K562 (cell line): ENCODE results near the gene ZPLD1. TPM values are rescaled to one million over a fixed set of nuclear protein-coding genes. Genes with fewer than 3 reads are reported as not detected.

Source experiments
- ATAC-seq: fragments of 200-7000 bp; cut with Tn5 transposase; 3 replicates; pipeline ENCODE4 v1.9.1; 2020; ENCODE audit warnings: moderate library complexity
- BruUV-seq: library from RNA; stranded (reverse); fragments of 400-500 nt; replicated peaks from 2 replicates; lab custom pipeline; 2021; lab: Mats Ljungman, UMichigan
- CTCF ChIA-PET: fragments of 300-600 bp; formaldehyde crosslinking; extraction: SDS; loops from one replicate; lab custom pipeline; 2021; ENCODE audit warnings: low intra/inter-chr PET ratio; lab: Yijun Ruan, JAX
- POLR2A ChIA-PET: fragments of 300-600, 350-650 bp; sonication (Branson Sonifier 250); formaldehyde crosslinking; extraction: SDS; loops from one replicate; lab custom pipeline; 2021; ENCODE audit warnings: antibody characterized with exemption, inconsistent platforms; lab: Yijun Ruan, JAX
- DNase-seq, 4 experiments: peaks; one replicate each; pipeline versions ENCODE4 v3.0.0 to v3.0.0-alpha.2; 2011 to 2018; ENCODE audit warnings: low spot score in 3 of 4, mixed read lengths in 3 of 4; ENCODE audit errors: extremely low read depth in 1 of 4
- FAIRE-seq: peaks from 2 replicates; lab custom pipeline; 2011; peaks lifted over from hg19 to GRCh38; lab: Jason Lieb, UNC
- H2AFZ ChIP-seq: 2 replicates; pipeline ENCODE4 v1.6.0; 2011; ENCODE audit warnings: low read depth, low read length, control low read depth, inconsistent platforms
- H3K27ac ChIP-seq: fragments of 200-600 bp; 3 replicates; pipeline ENCODE4 v1.8.0; 2011; ENCODE audit warnings: low read depth, mild to moderate bottlenecking, control low read depth, inconsistent platforms, low read length, moderate library complexity, mixed read lengths; ENCODE audit errors: extremely low read depth
- H3K27me3 ChIP-seq, 2 experiments: fragments of 300-600 bp in 1 of 2; 2 replicates in 1 of 2; 3 replicates in 1 of 2; pipeline versions ENCODE4 v1.6.0 to v1.8.0; 2011; ENCODE audit warnings: inconsistent platforms in 2 of 2, low read length in 2 of 2, mild to moderate bottlenecking in 1 of 2, mixed read lengths in 1 of 2, moderate library complexity in 1 of 2; ENCODE audit not compliant: control insufficient read depth in 2 of 2, insufficient read depth in 2 of 2
- H3K36me3 ChIP-seq: fragments of 300-600 bp; 3 replicates; pipeline ENCODE4 v1.8.0; 2011; ENCODE audit warnings: mild to moderate bottlenecking, low read length, inconsistent platforms; ENCODE audit not compliant: control insufficient read depth, insufficient read depth
- H3K4me1 ChIP-seq, 2 experiments: fragments of 200-600 bp in 1 of 2; replicated peaks in 1 of 2; 2 replicates in 1 of 2; 3 replicates in 1 of 2; pipeline versions ENCODE4 v1.5.1 to v1.8.0; 2011; ENCODE audit warnings: inconsistent platforms in 2 of 2, low read length in 2 of 2, mild to moderate bottlenecking in 1 of 2, mixed read lengths in 1 of 2, moderate library complexity in 1 of 2; ENCODE audit not compliant: control insufficient read depth in 2 of 2, insufficient read depth in 2 of 2
- H3K4me2 ChIP-seq: 2 replicates; pipeline ENCODE4 v1.6.1; 2011; ENCODE audit warnings: low read length, control low read depth, inconsistent platforms, mixed read lengths; ENCODE audit not compliant: insufficient read depth
- H3K4me3 ChIP-seq: fragments of 200-600 bp; sonication (generic), shearing (Covaris generic); 2 replicates; pipeline ENCODE4 v1.5.1; 2016; ENCODE audit warnings: control low read depth, inconsistent platforms
- H3K79me2 ChIP-seq: fragments of 200-600 bp; 3 replicates; pipeline ENCODE4 v1.8.0; 2011; ENCODE audit warnings: low read length, inconsistent platforms; ENCODE audit not compliant: control insufficient read depth, insufficient read depth
- H3K9ac ChIP-seq, 2 experiments: 2 replicates each; pipeline versions ENCODE4 v1.6.0 to v1.6.1; 2011; ENCODE audit warnings: low read depth in 2 of 2, low read length in 2 of 2, control low read depth in 1 of 2, inconsistent platforms in 1 of 2, mild to moderate bottlenecking in 1 of 2, mixed read lengths in 1 of 2; ENCODE audit not compliant: insufficient read depth in 1 of 2
- H3K9me1 ChIP-seq: one replicate; pipeline ENCODE4 v1.6.0; 2011; ENCODE audit warnings: inconsistent platforms, mild to moderate bottlenecking, low read length, moderate library complexity; ENCODE audit not compliant: control insufficient read depth, insufficient read depth
- H3K9me3 ChIP-seq: replicated peaks from 2 replicates; pipeline ENCODE4 v1.5.1; 2011; ENCODE audit warnings: low read depth, low read length, inconsistent platforms; ENCODE audit not compliant: control insufficient read depth, insufficient read depth
- H4K20me1 ChIP-seq: replicated peaks from 2 replicates; pipeline ENCODE4 v1.6.1; 2011; ENCODE audit warnings: low read length, inconsistent platforms, mixed read lengths; ENCODE audit not compliant: control insufficient read depth, insufficient read depth
- ATF6 ChIP-seq: sonication (generic); formaldehyde crosslinking; IDR thresholded peaks from 2 replicates; pipeline ENCODE4 v1.4.0; 2020; ENCODE audit warnings: mild to moderate bottlenecking, missing genetic modification reagents
- BACH1 ChIP-seq: fragments of 200-800 bp; sonication (Bioruptor generic); IDR thresholded peaks from 2 replicates; pipeline ENCODE4 v1.6.1; 2016; ENCODE audit warnings: missing genetic modification characterization, missing compliant biosample characterization
- CSDE1 ChIP-seq, 2 experiments: fragments of 450-650 bp; IDR thresholded peaks; 2 replicates each; pipeline ENCODE4 v1.6.1; 2016; ENCODE audit warnings: mild to moderate bottlenecking in 1 of 2
- HNRNPUL1 ChIP-seq: fragments of 200-400 bp; formaldehyde crosslinking; IDR thresholded peaks from 2 replicates; pipeline ENCODE4 v1.6.1; 2017; ENCODE audit warnings: low read length
- KDM4B ChIP-seq, 2 experiments: fragments of 450-650 bp in 1 of 2; sonication (generic) in 1 of 2; IDR thresholded peaks; 2 replicates each; pipeline ENCODE4 v1.6.1; 2016 to 2017; ENCODE audit warnings: borderline replicate concordance in 2 of 2, antibody characterized with exemption in 1 of 2, low read depth in 1 of 2, mild to moderate bottlenecking in 1 of 2
- NRF1 ChIP-seq, 2 experiments: fragments of 450-650 bp; IDR thresholded peaks in 1 of 2; conservative IDR thresholded peaks in 1 of 2; 2 replicates each; pipeline ENCODE4 v1.6.1; 2014; ENCODE audit warnings: mild to moderate bottlenecking in 2 of 2
- PURB ChIP-seq: sonication (generic); formaldehyde crosslinking; IDR thresholded peaks from 2 replicates; pipeline ENCODE4 v1.9.0; 2021; ENCODE audit warnings: low read depth, mild to moderate bottlenecking, missing genetic modification reagents
- SMAD3 ChIP-seq: fragments of 450-650 bp; formaldehyde crosslinking; conservative IDR thresholded peaks from 2 replicates; pipeline ENCODE4 v1.4.0; 2020; ENCODE audit warnings: mild to moderate bottlenecking
- SOX6 ChIP-seq: fragments of 450-650 bp; IDR thresholded peaks from 2 replicates; pipeline ENCODE4 v1.6.1; 2014; ENCODE audit warnings: mild to moderate bottlenecking
- ZNF124 ChIP-seq: sonication (generic); formaldehyde crosslinking; IDR thresholded peaks from 2 replicates; pipeline ENCODE4 v1.8.1; 2022; ENCODE audit warnings: missing genetic modification reagents
- WGBS: fragments of 100-300 bp; shearing (Covaris generic); methylation state at CpG from one replicate; pipeline ENCODE4 v1.1.6; 2016; ENCODE audit warnings: low coverage, mixed read lengths; ENCODE audit not compliant: insufficient coverage; ENCODE audit errors: missing lambda C conversion rate; 5-methylcytosine and 5-hydroxymethylcytosine counted together
- in situ Hi-C: fragments of 300-500 bp; cut with MboI; formaldehyde crosslinking; loops from 4 replicates; pipeline ENCODE4 v1.15.0; 2018; ENCODE audit warnings: inconsistent platforms, mixed read lengths
- intact Hi-C: fragments of 100-400 bp; cut with micrococcal nuclease; formaldehyde crosslinking; loops from 2 replicates; pipeline ENCODE4 v1.14.2; 2022
- polyA plus RNA-seq, 8 experiments: library from polyadenylated mRNA; depleted of rRNA in 4 of 8; stranded (reverse) in 5 of 8; unstranded in 3 of 8; fragments of >200 nt; fragmentation: Nextera tagmentation in 2 of 8; fragmentation: Illumina TruSeq in 1 of 8; extraction: Ambion mirVana in 2 of 8; extraction: Trizol in 1 of 8; gene quantifications; 2 replicates each; pipeline versions ENCODE4 v1.2.1 to v1.2.3, GENCODE V29; 2011 to 2014; ENCODE audit warnings: inconsistent platforms in 1 of 8, missing spikeins in 1 of 8
- total RNA-seq, 7 experiments: library from RNA; depleted of rRNA in 6 of 7; stranded (reverse); fragments of >200 nt in 6 of 7; fragmentation: Illumina TruSeq in 2 of 7; extraction: Trizol in 2 of 7; gene quantifications; 2 replicates each; pipeline versions ENCODE4 v1.2.1 to v1.2.3, GENCODE V29; 2011 to 2021; ENCODE audit warnings: low replicate concordance in 1 of 7
- TF ChIP-seq, protein P1 (sequence below): fragments of 450-650 bp; IDR thresholded peaks from 2 replicates; pipeline ENCODE4 v1.6.1; 2016; ENCODE audit warnings: mild to moderate bottlenecking, moderate library complexity

The ZPLD1 gene
- total and polyA plus RNA-seq, 9 of the 15 experiments (the other 6 are each of a cell fraction or from before 2014, with no cell fraction given): 0.03 to 0.10 (median 0.04) TPM; not detected in 6

DNA sequence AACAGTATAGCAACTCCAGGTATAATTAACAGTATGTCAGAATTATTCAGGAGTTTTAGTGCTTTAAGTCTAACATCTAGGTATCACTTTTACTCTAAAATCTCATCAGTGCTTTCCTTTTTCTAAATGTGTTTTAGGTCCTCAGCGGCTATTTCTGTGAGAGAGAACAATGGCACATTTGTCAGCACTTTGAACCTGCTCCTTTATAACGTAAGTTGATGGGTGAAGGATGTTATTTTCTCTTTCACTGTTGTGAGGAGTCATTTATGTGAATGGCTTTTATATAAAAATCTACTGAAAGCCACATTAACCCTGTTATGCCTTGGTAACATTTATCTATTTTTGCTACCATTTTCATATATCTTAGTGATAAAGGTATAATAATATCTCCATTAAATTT, 22.8 kb downstream of the ZPLD1 start:
- no peak overlapping the region for H3K4me2 ChIP-seq
- H3K4me3 ChIP-seq: no peak overlapping the region
- H3K27ac ChIP-seq: no peak overlapping the region
- H3K36me3 ChIP-seq: no peaks in the 10 kb centered on the region
- no peaks in the 10 kb centered on the region for H3K4me1 ChIP-seq
- no peaks in the 10 kb centered on the region for H3K9me3 ChIP-seq
- H3K79me2 ChIP-seq: no peaks in the 10 kb centered on the region
- no peaks in the 10 kb centered on the region for H3K27me3 ChIP-seq
- H3K9ac ChIP-seq: no peak overlapping the region
- in situ Hi-C loops: no loop called here
- WGBS: 0% methylated on average over 2 of the region's 2 CpGs
- FAIRE-seq (no peak), ATAC-seq (no peak), DNase-seq (no peak)
- BruUV-seq: no TSS peak
- no peaks in the 10 kb centered on the region for H3K9me1 ChIP-seq
- no peaks in the 10 kb centered on the region for H4K20me1 ChIP-seq
- POLR2A ChIA-PET: no interaction called here
- intact Hi-C loops: no loop called here
- CTCF ChIA-PET: no interaction called here
- H2AFZ ChIP-seq: no peak overlapping the region
- TF ChIP-seq SMAD3 (CRISPR knock-in tag) (no peak), SOX6 (no peak), NRF1 (conservative IDR thresholded peaks at IDR 0.05 in 1 of 2, IDR thresholded peaks at IDR 0.05 in 1 of 2) (no peak), KDM4B (IDR thresholded peaks at IDR 0.05; ENCODE audit: borderline replicate concordance in 2 of 2, low read depth in 1 of 2) (no peak), PURB (CRISPR knock-in tag) (no peak), ATF6 (CRISPR knock-in tag) (no peak), CSDE1 (IDR thresholded peaks at IDR 0.05) (no peak), ZNF124 (CRISPR knock-in tag) (no peak), HNRNPUL1 (no peak), BACH1 (tag) (no peak)
- TF ChIP-seq, protein P1, sequence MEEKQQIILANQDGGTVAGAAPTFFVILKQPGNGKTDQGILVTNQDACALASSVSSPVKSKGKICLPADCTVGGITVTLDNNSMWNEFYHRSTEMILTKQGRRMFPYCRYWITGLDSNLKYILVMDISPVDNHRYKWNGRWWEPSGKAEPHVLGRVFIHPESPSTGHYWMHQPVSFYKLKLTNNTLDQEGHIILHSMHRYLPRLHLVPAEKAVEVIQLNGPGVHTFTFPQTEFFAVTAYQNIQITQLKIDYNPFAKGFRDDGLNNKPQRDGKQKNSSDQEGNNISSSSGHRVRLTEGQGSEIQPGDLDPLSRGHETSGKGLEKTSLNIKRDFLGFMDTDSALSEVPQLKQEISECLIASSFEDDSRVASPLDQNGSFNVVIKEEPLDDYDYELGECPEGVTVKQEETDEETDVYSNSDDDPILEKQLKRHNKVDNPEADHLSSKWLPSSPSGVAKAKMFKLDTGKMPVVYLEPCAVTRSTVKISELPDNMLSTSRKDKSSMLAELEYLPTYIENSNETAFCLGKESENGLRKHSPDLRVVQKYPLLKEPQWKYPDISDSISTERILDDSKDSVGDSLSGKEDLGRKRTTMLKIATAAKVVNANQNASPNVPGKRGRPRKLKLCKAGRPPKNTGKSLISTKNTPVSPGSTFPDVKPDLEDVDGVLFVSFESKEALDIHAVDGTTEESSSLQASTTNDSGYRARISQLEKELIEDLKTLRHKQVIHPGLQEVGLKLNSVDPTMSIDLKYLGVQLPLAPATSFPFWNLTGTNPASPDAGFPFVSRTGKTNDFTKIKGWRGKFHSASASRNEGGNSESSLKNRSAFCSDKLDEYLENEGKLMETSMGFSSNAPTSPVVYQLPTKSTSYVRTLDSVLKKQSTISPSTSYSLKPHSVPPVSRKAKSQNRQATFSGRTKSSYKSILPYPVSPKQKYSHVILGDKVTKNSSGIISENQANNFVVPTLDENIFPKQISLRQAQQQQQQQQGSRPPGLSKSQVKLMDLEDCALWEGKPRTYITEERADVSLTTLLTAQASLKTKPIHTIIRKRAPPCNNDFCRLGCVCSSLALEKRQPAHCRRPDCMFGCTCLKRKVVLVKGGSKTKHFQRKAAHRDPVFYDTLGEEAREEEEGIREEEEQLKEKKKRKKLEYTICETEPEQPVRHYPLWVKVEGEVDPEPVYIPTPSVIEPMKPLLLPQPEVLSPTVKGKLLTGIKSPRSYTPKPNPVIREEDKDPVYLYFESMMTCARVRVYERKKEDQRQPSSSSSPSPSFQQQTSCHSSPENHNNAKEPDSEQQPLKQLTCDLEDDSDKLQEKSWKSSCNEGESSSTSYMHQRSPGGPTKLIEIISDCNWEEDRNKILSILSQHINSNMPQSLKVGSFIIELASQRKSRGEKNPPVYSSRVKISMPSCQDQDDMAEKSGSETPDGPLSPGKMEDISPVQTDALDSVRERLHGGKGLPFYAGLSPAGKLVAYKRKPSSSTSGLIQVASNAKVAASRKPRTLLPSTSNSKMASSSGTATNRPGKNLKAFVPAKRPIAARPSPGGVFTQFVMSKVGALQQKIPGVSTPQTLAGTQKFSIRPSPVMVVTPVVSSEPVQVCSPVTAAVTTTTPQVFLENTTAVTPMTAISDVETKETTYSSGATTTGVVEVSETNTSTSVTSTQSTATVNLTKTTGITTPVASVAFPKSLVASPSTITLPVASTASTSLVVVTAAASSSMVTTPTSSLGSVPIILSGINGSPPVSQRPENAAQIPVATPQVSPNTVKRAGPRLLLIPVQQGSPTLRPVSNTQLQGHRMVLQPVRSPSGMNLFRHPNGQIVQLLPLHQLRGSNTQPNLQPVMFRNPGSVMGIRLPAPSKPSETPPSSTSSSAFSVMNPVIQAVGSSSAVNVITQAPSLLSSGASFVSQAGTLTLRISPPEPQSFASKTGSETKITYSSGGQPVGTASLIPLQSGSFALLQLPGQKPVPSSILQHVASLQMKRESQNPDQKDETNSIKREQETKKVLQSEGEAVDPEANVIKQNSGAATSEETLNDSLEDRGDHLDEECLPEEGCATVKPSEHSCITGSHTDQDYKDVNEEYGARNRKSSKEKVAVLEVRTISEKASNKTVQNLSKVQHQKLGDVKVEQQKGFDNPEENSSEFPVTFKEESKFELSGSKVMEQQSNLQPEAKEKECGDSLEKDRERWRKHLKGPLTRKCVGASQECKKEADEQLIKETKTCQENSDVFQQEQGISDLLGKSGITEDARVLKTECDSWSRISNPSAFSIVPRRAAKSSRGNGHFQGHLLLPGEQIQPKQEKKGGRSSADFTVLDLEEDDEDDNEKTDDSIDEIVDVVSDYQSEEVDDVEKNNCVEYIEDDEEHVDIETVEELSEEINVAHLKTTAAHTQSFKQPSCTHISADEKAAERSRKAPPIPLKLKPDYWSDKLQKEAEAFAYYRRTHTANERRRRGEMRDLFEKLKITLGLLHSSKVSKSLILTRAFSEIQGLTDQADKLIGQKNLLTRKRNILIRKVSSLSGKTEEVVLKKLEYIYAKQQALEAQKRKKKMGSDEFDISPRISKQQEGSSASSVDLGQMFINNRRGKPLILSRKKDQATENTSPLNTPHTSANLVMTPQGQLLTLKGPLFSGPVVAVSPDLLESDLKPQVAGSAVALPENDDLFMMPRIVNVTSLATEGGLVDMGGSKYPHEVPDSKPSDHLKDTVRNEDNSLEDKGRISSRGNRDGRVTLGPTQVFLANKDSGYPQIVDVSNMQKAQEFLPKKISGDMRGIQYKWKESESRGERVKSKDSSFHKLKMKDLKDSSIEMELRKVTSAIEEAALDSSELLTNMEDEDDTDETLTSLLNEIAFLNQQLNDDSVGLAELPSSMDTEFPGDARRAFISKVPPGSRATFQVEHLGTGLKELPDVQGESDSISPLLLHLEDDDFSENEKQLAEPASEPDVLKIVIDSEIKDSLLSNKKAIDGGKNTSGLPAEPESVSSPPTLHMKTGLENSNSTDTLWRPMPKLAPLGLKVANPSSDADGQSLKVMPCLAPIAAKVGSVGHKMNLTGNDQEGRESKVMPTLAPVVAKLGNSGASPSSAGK: no peak
